ENCODE data around the gene NCOA3.

GRCh38 chr20:47557791-47558190 lies 56.1 kb downstream of the NCOA3 start:
- TF ChIP-seq POLR2AphosphoS5 (IDR thresholded peaks at IDR 0.05), result no peak
- no peak for TF ChIP-seq CTCF (IDR thresholded peaks at IDR 0.05)
- TF ChIP-seq POLR2A (IDR thresholded peaks at IDR 0.05), result no peak
- TF ChIP-seq EP300 (IDR thresholded peaks at IDR 0.05), result no peak
